Fibroblast of the aortic adventitia (primary cell): Measurements from ENCODE around the gene PHF21A. TPM values are rescaled to one million over a fixed set of nuclear protein-coding genes. Genes with fewer than 3 reads are reported as not detected.

Source experiments
- DNase-seq: peaks from one replicate; pipeline ENCODE4 v3.0.0-alpha.2; 2010; ENCODE audit warnings: low read depth
- H3K4me3 ChIP-seq: 2 replicates; pipeline ENCODE4 v1.5.1; 2011; ENCODE audit warnings: low read depth, mild to moderate bottlenecking, control low read depth, low read length, moderate library complexity
- CTCF ChIP-seq: IDR thresholded peaks from 2 replicates; pipeline ENCODE4 v1.5.1; 2011; ENCODE audit warnings: mild to moderate bottlenecking, low read length, control low read depth, inconsistent platforms; ENCODE audit not compliant: insufficient read depth
- total RNA-seq: library from RNA; depleted of rRNA; stranded (reverse); fragments of >200 nt; gene quantifications from 2 replicates; pipeline ENCODE4 v1.2.3, GENCODE V29; 2012; ENCODE audit warnings: low replicate concordance

PHF21A gene
- total RNA-seq, 1 donor = 22.5 TPM

- no peak for TF ChIP-seq CTCF
- no peak for DNase-seq
- H3K4me3 ChIP-seq = no peak overlapping the region
Observed at GRCh38 chr11:46045811-46046210, 75.4 kb downstream of the PHF21A start.

GRCh38 chr11:46044601-46045000 is 76.7 kb downstream of the PHF21A start:
- H3K4me3 ChIP-seq = no peak overlapping the region
- no peak for TF ChIP-seq CTCF
- no peak for DNase-seq

- no peak overlapping the region for H3K4me3 ChIP-seq
- DNase-seq = peak; percentile 87
- no peak for TF ChIP-seq CTCF
Observed at GRCh38 chr11:46039990-46040389, 81.3 kb downstream of the PHF21A start.

- TF ChIP-seq CTCF = no peak
- no peak for DNase-seq
- no peak overlapping the region for H3K4me3 ChIP-seq
Observed at GRCh38 chr11:46038529-46038928, 82.7 kb downstream of the PHF21A start.

GRCh38 chr11:46036969-46037368 is 84.3 kb downstream of the PHF21A start:
- no peak for TF ChIP-seq CTCF
- DNase-seq = no peak

GRCh38 chr11:46036009-46036408 is 85.2 kb downstream of the PHF21A start:
- H3K4me3 ChIP-seq = no peak overlapping the region
- no peak for TF ChIP-seq CTCF
- DNase-seq = no peak

More at GRCh38 chr11:46036969-46037368, 84.3 kb downstream of the PHF21A start:
- H3K4me3 ChIP-seq = no peak overlapping the region

- H3K4me3 ChIP-seq = no peak overlapping the region
- DNase-seq = no peak
- no peak for TF ChIP-seq CTCF
Observed at GRCh38 chr11:46034041-46034440, 87.2 kb downstream of the PHF21A start.
